IMR-90 (cell line): ENCODE measurements around the gene BACH1. TPM values are rescaled to one million over a fixed set of nuclear protein-coding genes. Genes with fewer than 3 reads are reported as not detected.

ENCODE experiments used
- ATAC-seq: fragments of 200-7000 bp; cut with Tn5 transposase; 2 replicates; pipeline ENCODE4 v1.9.1; 2020; ENCODE audit warnings: low read depth, mild to moderate bottlenecking, moderate library complexity
- BruUV-seq: library from RNA; stranded (reverse); fragments of 400-500 nt; replicated peaks from 2 replicates; lab custom pipeline; 2021; lab: Mats Ljungman, UMichigan
- CTCF ChIA-PET: fragments of 300-600 bp; formaldehyde crosslinking; extraction: SDS; loops from one replicate; lab custom pipeline; 2021; ENCODE audit warnings: antibody characterized with exemption; lab: Yijun Ruan, JAX
- POLR2A ChIA-PET: fragments of 300-600 bp; sonication (Branson Sonifier 250); formaldehyde crosslinking; loops from one replicate; lab custom pipeline; 2022; ENCODE audit warnings: antibody characterized with exemption; ENCODE audit not compliant: unreplicated experiment; lab: Charles Lee
- DNase-seq: peaks from one replicate; pipeline ENCODE4 v3.0.0; 2013
- H2AFZ ChIP-seq: replicated peaks from 2 replicates; pipeline ENCODE3; 2013; ENCODE audit warnings: low read length, mild to moderate bottlenecking; ENCODE audit not compliant: poor library complexity
- H2AK5ac ChIP-seq: 2 replicates; pipeline ENCODE4 v1.6.1; 2013; ENCODE audit warnings: low read depth, low read length, inconsistent platforms
- H2AK9ac ChIP-seq: replicated peaks from 2 replicates; pipeline ENCODE3; 2013; ENCODE audit warnings: mild to moderate bottlenecking, low read depth, low read length, moderate library complexity; ENCODE audit not compliant: poor library complexity
- H2BK120ac ChIP-seq: 2 replicates; pipeline ENCODE4 v1.6.1; 2013; ENCODE audit warnings: low read depth, low read length, inconsistent platforms
- H2BK15ac ChIP-seq: 3 replicates; pipeline ENCODE4 v1.6.1; 2013; ENCODE audit warnings: low read depth, low read length, inconsistent platforms
- H2BK20ac ChIP-seq: 2 replicates; pipeline ENCODE4 v1.6.1; 2013; ENCODE audit warnings: low read depth, mild to moderate bottlenecking, inconsistent platforms, low read length, moderate library complexity
- H2BK5ac ChIP-seq: 2 replicates; pipeline ENCODE4 v1.6.1; 2013; ENCODE audit warnings: mild to moderate bottlenecking, low read depth, low read length, inconsistent platforms; ENCODE audit not compliant: poor library complexity, severe bottlenecking
- H3K14ac ChIP-seq: replicated peaks from 2 replicates; pipeline ENCODE4 v1.6.1; 2013; ENCODE audit warnings: low read depth, low read length, inconsistent platforms
- H3K18ac ChIP-seq: 2 replicates; pipeline ENCODE4 v1.6.1; 2013; ENCODE audit warnings: low read depth, low read length, control low read depth
- H3K23ac ChIP-seq: 2 replicates; pipeline ENCODE4 v1.6.1; 2013; ENCODE audit warnings: low read depth, low read length, inconsistent platforms
- H3K27ac ChIP-seq: 2 replicates; pipeline ENCODE4 v1.5.1; 2013; ENCODE audit warnings: mild to moderate bottlenecking, control low read depth, low read length; ENCODE audit not compliant: insufficient read depth
- H3K27me3 ChIP-seq: 2 replicates; pipeline ENCODE4 v1.6.1; 2013; ENCODE audit warnings: low read length; ENCODE audit not compliant: control insufficient read depth, insufficient read depth
- H3K36me3 ChIP-seq: 2 replicates; pipeline ENCODE4 v1.6.1; 2013; ENCODE audit warnings: low read length, mixed read lengths; ENCODE audit not compliant: control insufficient read depth, insufficient read depth
- H3K4ac ChIP-seq: 2 replicates; pipeline ENCODE4 v1.6.1; 2013; ENCODE audit warnings: low read depth, low read length, inconsistent platforms
- H3K4me1 ChIP-seq: 2 replicates; pipeline ENCODE4 v1.6.1; 2013; ENCODE audit warnings: low read length, mixed read lengths; ENCODE audit not compliant: control insufficient read depth, insufficient read depth
- H3K4me2 ChIP-seq: 2 replicates; pipeline ENCODE4 v1.6.1; 2013; ENCODE audit warnings: low read depth, mild to moderate bottlenecking, control low read depth, low read length, moderate library complexity
- H3K4me3 ChIP-seq: 2 replicates; pipeline ENCODE4 v1.5.1; 2013; ENCODE audit warnings: low read depth, mild to moderate bottlenecking, control low read depth, low read length, moderate library complexity; ENCODE audit not compliant: insufficient read depth
- H3K56ac ChIP-seq: 2 replicates; pipeline ENCODE4 v1.6.1; 2013; ENCODE audit warnings: low read length, inconsistent platforms; ENCODE audit not compliant: insufficient read depth; ENCODE audit errors: extremely low read depth
- H3K79me1 ChIP-seq, 2 experiments: 2 replicates each; pipeline ENCODE4 v1.6.1; 2013; ENCODE audit warnings: low read length in 2 of 2, inconsistent platforms in 1 of 2, low read depth in 1 of 2
- H3K9ac ChIP-seq: 2 replicates; pipeline ENCODE4 v1.6.1; 2013; ENCODE audit warnings: low read depth, low read length, control low read depth
- H3K9me1 ChIP-seq: 2 replicates; pipeline ENCODE4 v1.6.1; 2013; ENCODE audit warnings: low read length, inconsistent platforms; ENCODE audit not compliant: insufficient read depth
- H3K9me3 ChIP-seq: 2 replicates; pipeline ENCODE4 v1.6.1; 2013; ENCODE audit warnings: low read length; ENCODE audit not compliant: control insufficient read depth, insufficient read depth
- H4K20me1 ChIP-seq: 2 replicates; pipeline ENCODE4 v1.6.1; 2013; ENCODE audit warnings: low read length, inconsistent platforms; ENCODE audit not compliant: insufficient read depth
- H4K5ac ChIP-seq: 2 replicates; pipeline ENCODE4 v1.6.1; 2013; ENCODE audit warnings: mild to moderate bottlenecking, low read depth, low read length, control low read depth
- H4K8ac ChIP-seq, 2 experiments: 2 replicates each; pipeline ENCODE4 v1.6.1; 2013; ENCODE audit warnings: low read depth in 2 of 2, low read length in 2 of 2, control low read depth in 1 of 2, inconsistent platforms in 1 of 2
- H4K91ac ChIP-seq: 2 replicates; pipeline ENCODE4 v1.6.1; 2013; ENCODE audit warnings: low read depth, low read length, inconsistent platforms; ENCODE audit not compliant: insufficient read depth
- CHD1 ChIP-seq: IDR thresholded peaks from 2 replicates; pipeline ENCODE4 v1.6.1; 2012; ENCODE audit warnings: low read depth, low read length, improper control_type of control experiment
- MXI1 ChIP-seq: IDR thresholded peaks from 2 replicates; pipeline ENCODE4 v1.6.1; 2012; ENCODE audit warnings: low read depth, mild to moderate bottlenecking, low read length, moderate library complexity, borderline replicate concordance
- POLR2A ChIP-seq: IDR thresholded peaks from 2 replicates; pipeline ENCODE4 v1.6.1; 2012; ENCODE audit warnings: mild to moderate bottlenecking, low read depth, low read length
- RAD21 ChIP-seq: IDR thresholded peaks from 2 replicates; pipeline ENCODE4 v1.6.1; 2012; ENCODE audit warnings: low read length, improper control_type of control experiment
- RFX5 ChIP-seq: IDR thresholded peaks from 2 replicates; pipeline ENCODE4 v1.8.0; 2012; ENCODE audit warnings: low read depth, mild to moderate bottlenecking, low read length, moderate library complexity
- WGBS, 2 experiments: methylation state at CpG; one replicate each; pipeline versions ENCODE4 v1.1.5 to v1.1.7; 2013; ENCODE audit warnings: missing lambda C conversion rate in 2 of 2; ENCODE audit not compliant: insufficient read length in 1 of 2; ENCODE audit errors: extremely low coverage in 2 of 2; 5-methylcytosine and 5-hydroxymethylcytosine counted together
- dilution Hi-C: fragments of 300-500 bp; cut with HindIII; formaldehyde crosslinking; loops from one replicate; pipeline ENCODE4 v1.14.3; 2018; ENCODE audit warnings: low sequenced_read_pairs; ENCODE audit not compliant: unreplicated experiment
- in situ Hi-C: fragments of 300-500 bp; cut with MboI; formaldehyde crosslinking; loops from 3 replicates; pipeline ENCODE4 v1.14.3; 2019; ENCODE audit warnings: low sequenced_read_pairs, inconsistent platforms, mixed read lengths
- intact Hi-C: fragments of 100-400 bp; cut with micrococcal nuclease; formaldehyde crosslinking; loops from 2 replicates; pipeline ENCODE4 v1.10.0; 2022
- polyA plus RNA-seq, 3 experiments: library from polyadenylated mRNA; depleted of rRNA; stranded (reverse); fragments of >200 nt; gene quantifications; 2 replicates each; pipeline ENCODE4 v1.2.3, GENCODE V29; 2012; ENCODE audit warnings: low replicate concordance in 1 of 3
- total RNA-seq: library from RNA; depleted of rRNA; stranded (reverse); fragments of >200 nt; gene quantifications from 2 replicates; pipeline ENCODE4 v1.2.3, GENCODE V29; 2012
- TF ChIP-seq, protein P1 (sequence below): fragments of 150-350 bp; IDR thresholded peaks from 2 replicates; pipeline ENCODE4 v1.6.1; 2017; ENCODE audit warnings: mild to moderate bottlenecking, antibody characterized with exemption, low read length, low read depth
- TF ChIP-seq, protein P2 (sequence below): conservative IDR thresholded peaks from 2 replicates; pipeline ENCODE4 v1.5.1; 2012; ENCODE audit warnings: mild to moderate bottlenecking, low read depth, low read length, improper control_type of control experiment

Gene BACH1
- total and polyA plus RNA-seq, 2 of the 4 experiments (the other 2 are of a cell fraction), result 23.1 to 108 TPM

DNA sequence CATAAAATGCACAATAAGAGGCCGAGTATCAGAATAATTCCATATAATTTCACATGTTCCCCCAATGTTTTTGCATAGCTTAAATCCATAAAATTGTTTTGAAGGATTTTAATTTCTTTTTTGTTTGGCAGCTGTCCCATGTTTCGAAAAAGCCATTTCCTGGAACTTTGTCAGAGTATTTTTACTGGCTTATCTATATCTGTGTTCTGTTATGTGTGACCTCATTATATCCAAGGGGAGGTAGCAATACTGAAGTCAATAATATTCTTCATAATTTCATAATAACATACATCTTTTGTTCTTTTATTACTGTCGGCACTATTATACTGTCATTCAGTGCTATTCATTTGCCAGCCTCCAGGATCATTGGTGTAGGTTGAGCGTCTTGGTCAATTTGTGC lies 9.4 kb upstream of the BACH1 start:
- WGBS, 2 experiments, result no CpG with 5 or more reads among the region's 4 CpGs
- H3K27ac ChIP-seq, result no peak overlapping the region
- peaks cover 3% of the 10 kb centered on the region; the same call in 1 of the 2 replicates for H3K4me1 ChIP-seq
- ChIA-PET CTCF (interaction anchor here (0.9 kb wide), 1 partner anchor 15 kb away, joined by 4 read pairs; no protein-coding TSS in a partner anchor), POLR2A (no interaction called here)
- H2BK15ac ChIP-seq, result no peak overlapping the region
- in situ Hi-C loops (loop anchor here (5.0 kb wide), 1 partner anchor 47 kb away; no protein-coding TSS in a partner anchor), dilution Hi-C loops (no loop called here), intact Hi-C loops (loop anchor here (5.0 kb wide), 1 partner anchor 863 kb away; no protein-coding TSS in a partner anchor)
- no peaks in the 10 kb centered on the region for H3K36me3 ChIP-seq
- H2BK120ac ChIP-seq, result no peak overlapping the region
- H3K23ac ChIP-seq, result no peak overlapping the region
- H2AK5ac ChIP-seq, result no peak overlapping the region
- no peak for TF ChIP-seq CHD1
- no peak for TF ChIP-seq RFX5
- TF ChIP-seq RAD21, result no peak
- no peak for TF ChIP-seq MXI1
- TF ChIP-seq, protein P1, sequence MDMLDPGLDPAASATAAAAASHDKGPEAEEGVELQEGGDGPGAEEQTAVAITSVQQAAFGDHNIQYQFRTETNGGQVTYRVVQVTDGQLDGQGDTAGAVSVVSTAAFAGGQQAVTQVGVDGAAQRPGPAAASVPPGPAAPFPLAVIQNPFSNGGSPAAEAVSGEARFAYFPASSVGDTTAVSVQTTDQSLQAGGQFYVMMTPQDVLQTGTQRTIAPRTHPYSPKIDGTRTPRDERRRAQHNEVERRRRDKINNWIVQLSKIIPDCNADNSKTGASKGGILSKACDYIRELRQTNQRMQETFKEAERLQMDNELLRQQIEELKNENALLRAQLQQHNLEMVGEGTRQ, result no peak
- no peak for TF ChIP-seq POLR2A
- TF ChIP-seq, protein P2, sequence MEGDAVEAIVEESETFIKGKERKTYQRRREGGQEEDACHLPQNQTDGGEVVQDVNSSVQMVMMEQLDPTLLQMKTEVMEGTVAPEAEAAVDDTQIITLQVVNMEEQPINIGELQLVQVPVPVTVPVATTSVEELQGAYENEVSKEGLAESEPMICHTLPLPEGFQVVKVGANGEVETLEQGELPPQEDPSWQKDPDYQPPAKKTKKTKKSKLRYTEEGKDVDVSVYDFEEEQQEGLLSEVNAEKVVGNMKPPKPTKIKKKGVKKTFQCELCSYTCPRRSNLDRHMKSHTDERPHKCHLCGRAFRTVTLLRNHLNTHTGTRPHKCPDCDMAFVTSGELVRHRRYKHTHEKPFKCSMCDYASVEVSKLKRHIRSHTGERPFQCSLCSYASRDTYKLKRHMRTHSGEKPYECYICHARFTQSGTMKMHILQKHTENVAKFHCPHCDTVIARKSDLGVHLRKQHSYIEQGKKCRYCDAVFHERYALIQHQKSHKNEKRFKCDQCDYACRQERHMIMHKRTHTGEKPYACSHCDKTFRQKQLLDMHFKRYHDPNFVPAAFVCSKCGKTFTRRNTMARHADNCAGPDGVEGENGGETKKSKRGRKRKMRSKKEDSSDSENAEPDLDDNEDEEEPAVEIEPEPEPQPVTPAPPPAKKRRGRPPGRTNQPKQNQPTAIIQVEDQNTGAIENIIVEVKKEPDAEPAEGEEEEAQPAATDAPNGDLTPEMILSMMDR, result no peak
- no peak overlapping the region for H4K91ac ChIP-seq
- no peak overlapping the region for H3K9ac ChIP-seq
- H2BK5ac ChIP-seq, result no peak overlapping the region
- no peaks in the 10 kb centered on the region for H3K9me1 ChIP-seq
- H3K79me1 ChIP-seq, result no peaks in the 10 kb centered on the region
- H3K56ac ChIP-seq, result no peak overlapping the region
- no peaks in the 10 kb centered on the region for H3K27me3 ChIP-seq
- no peaks in the 10 kb centered on the region for H4K20me1 ChIP-seq
- DNase-seq (no peak), ATAC-seq (no peak)
- no peak overlapping the region for H4K5ac ChIP-seq
- H3K4me2 ChIP-seq, result no peak overlapping the region
- H3K9me3 ChIP-seq, result peaks cover 2% of the 10 kb centered on the region; the same call in 1 of the 2 replicates
- H3K18ac ChIP-seq, result no peak overlapping the region
- BruUV-seq, result no TSS peak
- H2BK20ac ChIP-seq, result no peak overlapping the region
- H3K14ac ChIP-seq, result no peak overlapping the region
- H3K4ac ChIP-seq, result no peak overlapping the region
- no peak overlapping the region for H3K4me3 ChIP-seq
- no peak overlapping the region for H4K8ac ChIP-seq
- no peak overlapping the region for H2AFZ ChIP-seq
- no peak overlapping the region for H2AK9ac ChIP-seq
